HCT116 (cell line): Measurements from ENCODE around the gene PDSS1.

Source experiments
- EZH2 ChIP-seq: fragments of 200-600 bp; sonication (generic); IDR thresholded peaks from 2 replicates; pipeline ENCODE4 v1.6.1; 2017; ENCODE audit warnings: antibody characterized with exemption, mixed run types
- FOSL1 ChIP-seq: IDR thresholded peaks from 2 replicates; pipeline ENCODE4 v1.6.1; 2012; ENCODE audit warnings: low read depth
- JUND ChIP-seq: IDR thresholded peaks from 2 replicates; pipeline ENCODE4 v1.6.1; 2012
- POLR2A ChIP-seq: IDR thresholded peaks from 2 replicates; pipeline ENCODE4 v1.7.0; 2011; ENCODE audit warnings: borderline replicate concordance; ENCODE audit not compliant: insufficient read depth, insufficient read length; ENCODE audit errors: extremely low read depth
- RAD21 ChIP-seq: IDR thresholded peaks from 2 replicates; pipeline ENCODE4 v1.6.1; 2012; ENCODE audit warnings: low read depth, mild to moderate bottlenecking
- SIN3A ChIP-seq: IDR thresholded peaks from 2 replicates; pipeline ENCODE4 v1.6.1; 2012; ENCODE audit warnings: low read depth
- SRF ChIP-seq: IDR thresholded peaks from 2 replicates; pipeline ENCODE4 v1.6.1; 2012; ENCODE audit warnings: low read depth
- TF ChIP-seq, protein P1 (sequence below), 3 experiments: fragments of 200-600 bp in 1 of 3; sonication (generic) in 1 of 3; IDR thresholded peaks in 2 of 3; conservative IDR thresholded peaks in 1 of 3; 2 replicates each; pipeline ENCODE4 v1.5.1; 2012 to 2017; ENCODE audit warnings: low read depth in 2 of 3, low read length in 2 of 3, antibody characterized with exemption in 1 of 3, borderline replicate concordance in 1 of 3, control low read depth in 1 of 3, mild to moderate bottlenecking in 1 of 3, mixed read lengths in 1 of 3, mixed run types in 1 of 3, moderate library complexity in 1 of 3; ENCODE audit not compliant: insufficient read depth in 1 of 3

GRCh38 chr10:26690731-26691475 lies 6.6 kb upstream of the PDSS1 start:
- TF ChIP-seq, protein P1, sequence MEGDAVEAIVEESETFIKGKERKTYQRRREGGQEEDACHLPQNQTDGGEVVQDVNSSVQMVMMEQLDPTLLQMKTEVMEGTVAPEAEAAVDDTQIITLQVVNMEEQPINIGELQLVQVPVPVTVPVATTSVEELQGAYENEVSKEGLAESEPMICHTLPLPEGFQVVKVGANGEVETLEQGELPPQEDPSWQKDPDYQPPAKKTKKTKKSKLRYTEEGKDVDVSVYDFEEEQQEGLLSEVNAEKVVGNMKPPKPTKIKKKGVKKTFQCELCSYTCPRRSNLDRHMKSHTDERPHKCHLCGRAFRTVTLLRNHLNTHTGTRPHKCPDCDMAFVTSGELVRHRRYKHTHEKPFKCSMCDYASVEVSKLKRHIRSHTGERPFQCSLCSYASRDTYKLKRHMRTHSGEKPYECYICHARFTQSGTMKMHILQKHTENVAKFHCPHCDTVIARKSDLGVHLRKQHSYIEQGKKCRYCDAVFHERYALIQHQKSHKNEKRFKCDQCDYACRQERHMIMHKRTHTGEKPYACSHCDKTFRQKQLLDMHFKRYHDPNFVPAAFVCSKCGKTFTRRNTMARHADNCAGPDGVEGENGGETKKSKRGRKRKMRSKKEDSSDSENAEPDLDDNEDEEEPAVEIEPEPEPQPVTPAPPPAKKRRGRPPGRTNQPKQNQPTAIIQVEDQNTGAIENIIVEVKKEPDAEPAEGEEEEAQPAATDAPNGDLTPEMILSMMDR (IDR thresholded peaks at IDR 0.05 in 2 of 3, conservative IDR thresholded peaks at IDR 0.05 in 1 of 3; ENCODE audit: borderline replicate concordance in 1 of 3, insufficient read depth in 1 of 3, low read depth in 2 of 3, low read length in 2 of 3): no peak
- TF ChIP-seq POLR2A (no peak), SIN3A (no peak), JUND (no peak), EZH2 (no peak), RAD21 (no peak), SRF (no peak), FOSL1 (no peak)
